Uterus (tissue), 2 donors: Measurements from ENCODE around the gene SLIT3.

Experiments
- POLR2A ChIP-seq, 2 donors: fragments of 450-650 bp; IDR thresholded peaks; one replicate each; pipeline ENCODE4 v1.6.1; 2016; ENCODE audit warnings: antibody characterized with exemption in 2 of 2, mild to moderate bottlenecking in 1 of 2, moderate library complexity in 1 of 2
- TF ChIP-seq, protein P1 (sequence below), 4 experiments: fragments of 200-600 bp in 2 of 4; fragments of 450-650 bp in 2 of 4; sonication (generic) in 2 of 4; IDR thresholded peaks; one replicate each; pipeline ENCODE4 v1.5.1; 2016 to 2019; ENCODE audit warnings: antibody characterized with exemption in 4 of 4, mild to moderate bottlenecking in 2 of 4, moderate library complexity in 1 of 4

DNA sequence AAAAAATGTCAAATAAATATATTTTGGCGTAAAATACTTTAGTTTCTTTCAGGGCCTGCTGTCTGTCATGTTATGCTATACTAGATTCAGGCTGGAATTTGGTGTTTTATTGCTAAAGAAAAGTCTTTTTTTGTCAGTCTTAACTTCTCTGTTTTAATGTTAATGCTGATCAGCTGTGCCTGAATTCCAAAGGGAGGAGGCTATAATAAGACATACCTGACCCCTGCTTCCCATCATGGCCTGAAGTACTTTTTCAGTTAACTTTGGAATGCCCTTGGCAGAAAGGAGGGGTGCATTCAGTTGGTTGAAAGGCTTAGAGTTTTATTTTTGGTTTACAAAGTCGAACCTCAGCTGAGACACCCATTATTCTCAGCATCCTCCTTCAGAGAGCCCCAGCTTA lies 663.7 kb downstream of the SLIT3 start:
- TF ChIP-seq, protein P1, sequence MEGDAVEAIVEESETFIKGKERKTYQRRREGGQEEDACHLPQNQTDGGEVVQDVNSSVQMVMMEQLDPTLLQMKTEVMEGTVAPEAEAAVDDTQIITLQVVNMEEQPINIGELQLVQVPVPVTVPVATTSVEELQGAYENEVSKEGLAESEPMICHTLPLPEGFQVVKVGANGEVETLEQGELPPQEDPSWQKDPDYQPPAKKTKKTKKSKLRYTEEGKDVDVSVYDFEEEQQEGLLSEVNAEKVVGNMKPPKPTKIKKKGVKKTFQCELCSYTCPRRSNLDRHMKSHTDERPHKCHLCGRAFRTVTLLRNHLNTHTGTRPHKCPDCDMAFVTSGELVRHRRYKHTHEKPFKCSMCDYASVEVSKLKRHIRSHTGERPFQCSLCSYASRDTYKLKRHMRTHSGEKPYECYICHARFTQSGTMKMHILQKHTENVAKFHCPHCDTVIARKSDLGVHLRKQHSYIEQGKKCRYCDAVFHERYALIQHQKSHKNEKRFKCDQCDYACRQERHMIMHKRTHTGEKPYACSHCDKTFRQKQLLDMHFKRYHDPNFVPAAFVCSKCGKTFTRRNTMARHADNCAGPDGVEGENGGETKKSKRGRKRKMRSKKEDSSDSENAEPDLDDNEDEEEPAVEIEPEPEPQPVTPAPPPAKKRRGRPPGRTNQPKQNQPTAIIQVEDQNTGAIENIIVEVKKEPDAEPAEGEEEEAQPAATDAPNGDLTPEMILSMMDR (IDR thresholded peaks at IDR 0.05), result no peak
- TF ChIP-seq POLR2A (IDR thresholded peaks at IDR 0.05), result no peak
